Measurements from ENCODE around the gene PXDN. TPM values are rescaled to one million over a fixed set of nuclear protein-coding genes. Genes with fewer than 3 reads are reported as not detected.

Gene PXDN
- total RNA-seq, 2 experiments from 2014 or later: 0.86 to 1.8 TPM

- Mint-ChIP-seq H3K4me1 (no peaks in the 10 kb centered on the region), H3K36me3 (no peaks in the 10 kb centered on the region), H3K27me3 (peaks cover 7% of the 10 kb centered on the region), H3K27ac (no peak overlapping the region), H3K9me3 (no peaks in the 10 kb centered on the region), H3K4me3 (no peak overlapping the region)
- ATAC-seq (ENCODE audit: low read depth) (no peak), DNase-seq (no peak)
- POLR2A ChIA-PET: no interaction called here
Observed at GRCh38 chr2:1673160-1673944, 71.0 kb downstream of the PXDN start.

- ATAC-seq (ENCODE audit: low read depth) (no peak), DNase-seq (no peak)
- Mint-ChIP-seq H3K27me3 (peaks cover 9% of the 10 kb centered on the region), H3K27ac (no peak overlapping the region), H3K4me3 (no peak overlapping the region), H3K36me3 (no peaks in the 10 kb centered on the region), H3K4me1 (no peaks in the 10 kb centered on the region), H3K9me3 (no peaks in the 10 kb centered on the region)
- POLR2A ChIA-PET: no interaction called here
Observed at GRCh38 chr2:1672738-1673137, 71.6 kb downstream of the PXDN start.

- Mint-ChIP-seq H3K4me1 (no peaks in the 10 kb centered on the region), H3K9me3 (no peaks in the 10 kb centered on the region), H3K27ac (no peak overlapping the region), H3K4me3 (no peak overlapping the region), H3K27me3 (peaks cover 9% of the 10 kb centered on the region), H3K36me3 (no peaks in the 10 kb centered on the region)
- POLR2A ChIA-PET: no interaction called here
- no peak for DNase-seq
- ATAC-seq (ENCODE audit: low read depth): no peak
Observed at GRCh38 chr2:1671916-1672315, 72.4 kb downstream of the PXDN start.

- DNase-seq: no peak
Observed at GRCh38 chr2:1670636-1671035, 73.7 kb downstream of the PXDN start.

DNA sequence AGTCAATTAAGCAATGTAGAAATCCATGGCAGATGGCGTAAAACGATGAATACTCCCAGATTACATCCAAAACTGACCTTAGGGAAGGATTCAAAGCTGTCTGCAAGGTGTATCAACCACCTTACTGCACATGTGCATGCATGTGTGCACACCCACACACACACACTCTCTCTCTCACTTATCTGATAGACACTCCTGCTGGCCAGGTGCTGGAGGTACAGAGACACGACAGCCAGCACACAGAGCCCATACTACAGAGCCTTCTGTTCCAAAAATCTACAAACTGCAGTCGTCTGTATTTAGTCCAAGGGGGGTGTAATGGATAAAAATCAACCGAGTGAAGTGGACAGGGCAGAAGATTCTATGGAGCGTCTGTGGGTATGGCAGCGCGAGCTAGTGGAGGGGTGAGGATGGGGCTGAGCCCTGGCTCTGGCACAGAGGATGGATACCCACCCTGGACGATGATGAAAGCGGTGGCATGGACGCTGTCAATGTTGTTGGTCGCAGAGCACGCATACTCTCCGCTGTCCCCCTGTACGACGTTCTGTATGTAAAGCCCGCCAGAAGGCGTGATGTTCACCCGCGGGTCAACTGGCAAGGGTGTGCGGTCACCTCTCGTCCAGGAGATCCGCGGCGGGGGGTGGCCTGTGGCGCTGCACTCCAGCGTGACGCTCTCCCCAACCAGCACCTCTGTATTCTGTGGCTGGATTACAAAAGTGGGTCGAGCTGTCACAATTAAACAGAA lies 78.4 kb downstream of the PXDN start:
- DNase-seq: no peak
- H3K27me3 Mint-ChIP-seq: peaks cover 9% of the 10 kb centered on the region
- H3K36me3 Mint-ChIP-seq: no peaks in the 10 kb centered on the region
- no peak overlapping the region for H3K4me3 Mint-ChIP-seq
- POLR2A ChIA-PET: no interaction called here
- H3K4me1 Mint-ChIP-seq: no peaks in the 10 kb centered on the region
- ATAC-seq (ENCODE audit: low read depth): no peak
- H3K27ac Mint-ChIP-seq: no peak overlapping the region
- no peaks in the 10 kb centered on the region for H3K9me3 Mint-ChIP-seq

More at GRCh38 chr2:1670636-1671035, 73.7 kb downstream of the PXDN start:
- POLR2A ChIA-PET: no interaction called here
- H3K4me3 Mint-ChIP-seq: no peak overlapping the region
- no peak for ATAC-seq (ENCODE audit: low read depth)
- H3K4me1 Mint-ChIP-seq: no peaks in the 10 kb centered on the region
- H3K27ac Mint-ChIP-seq: no peak overlapping the region
- no peaks in the 10 kb centered on the region for H3K36me3 Mint-ChIP-seq
- H3K9me3 Mint-ChIP-seq: no peaks in the 10 kb centered on the region
- H3K27me3 Mint-ChIP-seq: peaks cover 9% of the 10 kb centered on the region

GRCh38 chr2:1664698-1665097 lies 79.6 kb downstream of the PXDN start:
- POLR2A ChIA-PET: no interaction called here

DNA sequence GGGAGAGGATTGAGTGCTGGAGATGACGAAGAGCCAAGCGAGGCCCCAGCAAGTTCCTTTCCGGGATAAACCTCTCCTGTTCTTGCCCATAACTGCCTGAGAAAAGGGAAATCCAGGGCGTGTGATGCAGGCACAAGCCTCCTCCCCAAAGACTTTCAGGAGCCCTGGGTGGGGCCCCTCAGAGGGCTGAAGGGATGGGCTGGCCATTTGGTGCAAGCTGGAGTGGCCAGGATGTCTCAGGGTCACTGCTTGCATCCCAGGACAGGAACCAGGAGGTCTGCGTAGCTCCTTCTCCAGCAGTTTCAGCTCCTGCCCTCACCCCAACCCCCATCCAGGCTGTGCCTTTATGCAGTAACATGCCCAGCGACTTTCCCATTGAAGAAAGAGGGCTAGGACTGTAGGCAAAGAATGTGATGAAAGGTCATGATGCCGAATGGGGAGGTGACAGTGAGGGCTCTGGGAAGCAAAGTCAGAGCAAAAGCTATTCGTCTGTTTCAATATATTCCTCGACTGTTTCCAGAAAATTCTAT lies 80.2 kb downstream of the PXDN start:
- POLR2A ChIA-PET: no interaction called here
- peaks cover 6% of the 10 kb centered on the region for H3K27me3 Mint-ChIP-seq
- H3K27ac Mint-ChIP-seq: no peak overlapping the region
- H3K4me1 Mint-ChIP-seq: no peaks in the 10 kb centered on the region
- no peaks in the 10 kb centered on the region for H3K36me3 Mint-ChIP-seq
- no peak for ATAC-seq (ENCODE audit: low read depth)
- DNase-seq: no peak
- H3K4me3 Mint-ChIP-seq: no peak overlapping the region
- H3K9me3 Mint-ChIP-seq: no peaks in the 10 kb centered on the region

More at GRCh38 chr2:1664698-1665097, 79.6 kb downstream of the PXDN start:
- ATAC-seq (ENCODE audit: low read depth): no peak
- Mint-ChIP-seq H3K27me3 (peaks cover 6% of the 10 kb centered on the region), H3K9me3 (no peaks in the 10 kb centered on the region), H3K36me3 (no peaks in the 10 kb centered on the region), H3K27ac (no peak overlapping the region), H3K4me1 (no peaks in the 10 kb centered on the region), H3K4me3 (no peak overlapping the region)
- no peak for DNase-seq

DNA sequence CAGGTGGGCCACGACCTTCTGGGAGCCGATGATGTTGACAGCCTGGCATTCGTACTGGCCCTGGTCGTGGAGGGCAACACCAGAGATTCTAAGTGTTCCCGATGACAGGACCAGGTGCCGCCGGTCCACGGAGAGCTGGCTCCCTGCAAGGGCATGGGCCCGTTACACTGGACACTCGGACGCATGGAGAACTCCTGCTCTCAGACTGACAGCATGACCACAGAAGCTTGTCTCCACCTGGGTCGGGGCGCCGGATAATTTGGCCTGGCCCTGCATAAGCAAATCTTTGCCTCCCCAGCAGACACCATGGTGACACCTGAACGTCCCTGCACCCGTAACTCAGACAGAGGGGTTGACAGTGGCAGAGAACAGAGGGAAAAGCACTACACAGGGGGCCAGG lies 80.7 kb downstream of the PXDN start:
- H3K27ac Mint-ChIP-seq: no peak overlapping the region
- DNase-seq: no peak
- H3K36me3 Mint-ChIP-seq: no peaks in the 10 kb centered on the region
- H3K9me3 Mint-ChIP-seq: no peaks in the 10 kb centered on the region
- no peak for ATAC-seq (ENCODE audit: low read depth)
- H3K4me1 Mint-ChIP-seq: no peaks in the 10 kb centered on the region
- POLR2A ChIA-PET: no interaction called here
- peaks cover 4% of the 10 kb centered on the region for H3K27me3 Mint-ChIP-seq
- no peak overlapping the region for H3K4me3 Mint-ChIP-seq

GRCh38 chr2:1662606-1663180 lies 81.6 kb downstream of the PXDN start:
- no peaks in the 10 kb centered on the region for H3K9me3 Mint-ChIP-seq
- H3K4me3 Mint-ChIP-seq: no peak overlapping the region

DNA sequence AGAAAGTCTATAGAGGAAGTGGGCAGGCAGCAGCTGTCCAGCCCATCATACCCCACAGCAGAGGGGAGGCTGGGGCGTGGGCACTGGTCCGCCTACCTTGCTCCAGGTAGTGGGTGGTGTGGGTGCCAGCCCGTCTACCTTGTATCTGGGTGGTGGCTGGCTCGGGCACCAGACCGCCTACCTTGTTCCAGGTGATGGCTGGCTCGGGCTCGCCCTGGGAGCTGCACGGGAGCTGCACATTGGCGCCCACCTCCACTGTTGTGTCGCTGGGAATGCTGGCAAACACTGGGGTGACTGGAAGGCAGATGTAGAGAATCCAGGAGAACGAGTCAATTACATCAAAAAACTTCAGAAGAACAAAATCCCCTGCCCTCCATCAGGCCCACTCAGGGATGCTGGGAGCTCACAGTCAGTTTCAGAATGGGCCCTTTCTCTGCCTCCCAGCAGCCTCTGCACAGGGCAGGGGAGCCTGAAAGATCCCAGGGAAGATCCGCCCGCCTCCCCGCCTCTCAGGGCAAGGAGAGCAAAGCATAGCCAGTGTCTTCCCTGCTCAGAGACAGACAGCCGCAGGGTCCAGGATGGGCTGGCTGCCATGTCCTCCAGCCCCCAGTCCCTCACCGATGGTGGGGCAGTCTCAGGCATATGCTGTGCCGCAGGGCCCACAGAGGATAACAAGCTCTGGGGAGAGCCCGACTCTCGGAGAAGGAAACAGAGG lies 82.3 kb downstream of the PXDN start:
- no peaks in the 10 kb centered on the region for H3K36me3 Mint-ChIP-seq
- no peaks in the 10 kb centered on the region for H3K9me3 Mint-ChIP-seq
- H3K27me3 Mint-ChIP-seq: peaks cover 1% of the 10 kb centered on the region
- H3K27ac Mint-ChIP-seq: no peak overlapping the region
- no peaks in the 10 kb centered on the region for H3K4me1 Mint-ChIP-seq
- POLR2A ChIA-PET: no interaction called here
- ATAC-seq (ENCODE audit: low read depth) (no peak), DNase-seq (no peak)
- H3K4me3 Mint-ChIP-seq: no peak overlapping the region

More at GRCh38 chr2:1662606-1663180, 81.6 kb downstream of the PXDN start:
- Mint-ChIP-seq H3K27ac (no peak overlapping the region), H3K27me3 (peaks cover 1% of the 10 kb centered on the region), H3K36me3 (no peaks in the 10 kb centered on the region), H3K4me1 (no peaks in the 10 kb centered on the region)
- ATAC-seq (ENCODE audit: low read depth) (no peak), DNase-seq (no peak)
- POLR2A ChIA-PET: no interaction called here

GRCh38 chr2:1660656-1661640 lies 83.4 kb downstream of the PXDN start:
- Mint-ChIP-seq H3K36me3 (no peaks in the 10 kb centered on the region), H3K27ac (no peak overlapping the region), H3K4me3 (no peak overlapping the region), H3K4me1 (no peaks in the 10 kb centered on the region), H3K27me3 (peaks cover 1% of the 10 kb centered on the region), H3K9me3 (no peaks in the 10 kb centered on the region)
- POLR2A ChIA-PET: no interaction called here
- DNase-seq (no peak), ATAC-seq (ENCODE audit: low read depth) (no peak)

- Mint-ChIP-seq H3K27me3 (peaks cover 1% of the 10 kb centered on the region), H3K4me3 (no peak overlapping the region), H3K27ac (no peak overlapping the region), H3K4me1 (no peaks in the 10 kb centered on the region), H3K9me3 (no peaks in the 10 kb centered on the region), H3K36me3 (no peaks in the 10 kb centered on the region)
- DNase-seq: no peak
- ATAC-seq (ENCODE audit: low read depth): no peak
- POLR2A ChIA-PET: no interaction called here
Observed at GRCh38 chr2:1659951-1660565, 84.3 kb downstream of the PXDN start.

Measured in activated naive CD8-positive, alpha-beta T cell treated with anti-CD3 and anti-CD28 coated beads, Interleukin-2, amount 10 ng/mL, durations not matched to agents 7 days and 5 days (primary cell).